Measurements from ENCODE around the gene HIPK3.
A peak's percentile ranks its signal among the peaks of the same experiment; 100 is the strongest.

HIPK3 gene

GRCh38 chr11:33383920-33384209, 126.7 kb downstream of the HIPK3 start:
- Histone ChIP-seq H3K4me2 (ENCODE audit: low read length) (peak overlapping the region; percentile 74), H4K20me1 (ENCODE audit: insufficient read depth, low read length) (no peaks in the 10 kb centered on the region), H3K9ac (ENCODE audit: low read length) (no peak overlapping the region), H3K27ac (ENCODE audit: low read length) (no peak overlapping the region), H2AFZ (ENCODE audit: low read depth, low read length) (no peak overlapping the region), H3K9me3 (ENCODE audit: insufficient read depth, low read length) (peaks cover 11% of the 10 kb centered on the region), H3K4me1 (ENCODE audit: low read length) (peaks cover 57% of the 10 kb centered on the region), H3K4me3 (ENCODE audit: low read length) (no peak overlapping the region), H3K27me3 (ENCODE audit: low read depth, low read length) (peaks cover 34% of the 10 kb centered on the region), H3K36me3 (replicated peaks; ENCODE audit: low read depth, low read length) (no peaks in the 10 kb centered on the region), H3K79me2 (ENCODE audit: low read length) (no peaks in the 10 kb centered on the region)
- TF ChIP-seq EZH2phosphoT487 (IDR thresholded peaks at IDR 0.05; ENCODE audit: low read depth): no peak
- TF ChIP-seq CTCF (IDR thresholded peaks at IDR 0.05; ENCODE audit: low read depth, low read length): no peak

- Histone ChIP-seq H3K9me3 (ENCODE audit: insufficient read depth, low read length) (peaks cover 11% of the 10 kb centered on the region), H3K4me3 (ENCODE audit: low read length) (no peak overlapping the region), H2AFZ (ENCODE audit: low read depth, low read length) (no peak overlapping the region), H3K4me1 (ENCODE audit: low read length) (peaks cover 60% of the 10 kb centered on the region), H3K4me2 (ENCODE audit: low read length) (no peak overlapping the region), H3K9ac (ENCODE audit: low read length) (no peak overlapping the region), H3K79me2 (ENCODE audit: low read length) (no peaks in the 10 kb centered on the region), H3K27ac (ENCODE audit: low read length) (no peak overlapping the region), H3K36me3 (replicated peaks; ENCODE audit: low read depth, low read length) (no peaks in the 10 kb centered on the region), H3K27me3 (ENCODE audit: low read depth, low read length) (peaks cover 31% of the 10 kb centered on the region), H4K20me1 (ENCODE audit: insufficient read depth, low read length) (no peaks in the 10 kb centered on the region)
- TF ChIP-seq EZH2phosphoT487 (IDR thresholded peaks at IDR 0.05; ENCODE audit: low read depth) (no peak), CTCF (IDR thresholded peaks at IDR 0.05; ENCODE audit: low read depth, low read length) (no peak)
Observed at GRCh38 chr11:33384220-33384619, 127.0 kb downstream of the HIPK3 start.

- H3K4me3 ChIP-seq (ENCODE audit: low read length): 0 out of 2 replicates have a peak overlapping the region, but pooled peaks have one; percentile 25
- H3K4me1 ChIP-seq (ENCODE audit: low read length): peaks cover 45% of the 10 kb centered on the region
- no peaks in the 10 kb centered on the region for H3K36me3 ChIP-seq (replicated peaks; ENCODE audit: low read depth, low read length)
- no peaks in the 10 kb centered on the region for H3K79me2 ChIP-seq (ENCODE audit: low read length)
- no peak overlapping the region for H3K9ac ChIP-seq (ENCODE audit: low read length)
- peaks cover 9% of the 10 kb centered on the region; the same call in 1 of the 2 replicates for H3K27me3 ChIP-seq (ENCODE audit: low read depth, low read length)
- TF ChIP-seq CTCF (IDR thresholded peaks at IDR 0.05; ENCODE audit: low read depth, low read length) (no peak), EZH2phosphoT487 (IDR thresholded peaks at IDR 0.05; ENCODE audit: low read depth) (no peak)
- H4K20me1 ChIP-seq (ENCODE audit: insufficient read depth, low read length): no peaks in the 10 kb centered on the region
- H3K27ac ChIP-seq (ENCODE audit: low read length): no peak overlapping the region
- peaks cover 11% of the 10 kb centered on the region for H3K9me3 ChIP-seq (ENCODE audit: insufficient read depth, low read length)
- no peak overlapping the region for H2AFZ ChIP-seq (ENCODE audit: low read depth, low read length)
- H3K4me2 ChIP-seq (ENCODE audit: low read length): peak overlapping the region; percentile 69
Observed at GRCh38 chr11:33387581-33387980, 130.4 kb downstream of the HIPK3 start.

GRCh38 chr11:33387996-33388395, 130.8 kb downstream of the HIPK3 start:
- H3K36me3 ChIP-seq (replicated peaks; ENCODE audit: low read depth, low read length): no peaks in the 10 kb centered on the region
- peak overlapping the region; percentile 69 for H3K4me2 ChIP-seq (ENCODE audit: low read length)
- no peak overlapping the region for H3K4me3 ChIP-seq (ENCODE audit: low read length)
- H3K27me3 ChIP-seq (ENCODE audit: low read depth, low read length): peaks cover 9% of the 10 kb centered on the region; the same call in 1 of the 2 replicates
- no peaks in the 10 kb centered on the region for H3K79me2 ChIP-seq (ENCODE audit: low read length)
- no peak overlapping the region for H3K27ac ChIP-seq (ENCODE audit: low read length)
- H3K4me1 ChIP-seq (ENCODE audit: low read length): peaks cover 41% of the 10 kb centered on the region
- H2AFZ ChIP-seq (ENCODE audit: low read depth, low read length): no peak overlapping the region
- peaks cover 11% of the 10 kb centered on the region for H3K9me3 ChIP-seq (ENCODE audit: insufficient read depth, low read length)
- H3K9ac ChIP-seq (ENCODE audit: low read length): no peak overlapping the region
- TF ChIP-seq EZH2phosphoT487 (IDR thresholded peaks at IDR 0.05; ENCODE audit: low read depth) (no peak), CTCF (IDR thresholded peaks at IDR 0.05; ENCODE audit: low read depth, low read length) (no peak)
- no peaks in the 10 kb centered on the region for H4K20me1 ChIP-seq (ENCODE audit: insufficient read depth, low read length)

All from OCI-LY3 (cell line).